IPS-20b (cell line): ENCODE measurements around the gene FARP1.

Experiments used
- H3K27ac ChIP-seq: one replicate; pipeline ENCODE4 v1.5.1; 2013; ENCODE audit warnings: low read length
- H3K27me3 ChIP-seq: 2 replicates; pipeline ENCODE4 v1.6.1; 2013; ENCODE audit warnings: mild to moderate bottlenecking, low read length, inconsistent platforms; ENCODE audit not compliant: insufficient read depth
- H3K36me3 ChIP-seq: 2 replicates; pipeline ENCODE4 v1.6.1; 2013; ENCODE audit warnings: low read depth, mild to moderate bottlenecking, inconsistent platforms, low read length, moderate library complexity; ENCODE audit not compliant: insufficient read depth
- H3K4me1 ChIP-seq: 2 replicates; pipeline ENCODE4 v1.6.1; 2013; ENCODE audit warnings: mild to moderate bottlenecking, control low read depth, inconsistent platforms, low read length, moderate library complexity; ENCODE audit not compliant: insufficient read depth
- H3K4me3 ChIP-seq: 2 replicates; pipeline ENCODE4 v1.5.1; 2013; ENCODE audit warnings: mild to moderate bottlenecking, low read length, inconsistent platforms
- H3K9ac ChIP-seq: 2 replicates; pipeline ENCODE4 v1.6.1; 2013; ENCODE audit warnings: low read depth, mild to moderate bottlenecking, inconsistent platforms, low read length, moderate library complexity
- H3K9me3 ChIP-seq: 2 replicates; pipeline ENCODE4 v1.6.1; 2013; ENCODE audit warnings: mild to moderate bottlenecking, low read depth, low read length, inconsistent platforms; ENCODE audit not compliant: insufficient read depth

Gene FARP1

DNA sequence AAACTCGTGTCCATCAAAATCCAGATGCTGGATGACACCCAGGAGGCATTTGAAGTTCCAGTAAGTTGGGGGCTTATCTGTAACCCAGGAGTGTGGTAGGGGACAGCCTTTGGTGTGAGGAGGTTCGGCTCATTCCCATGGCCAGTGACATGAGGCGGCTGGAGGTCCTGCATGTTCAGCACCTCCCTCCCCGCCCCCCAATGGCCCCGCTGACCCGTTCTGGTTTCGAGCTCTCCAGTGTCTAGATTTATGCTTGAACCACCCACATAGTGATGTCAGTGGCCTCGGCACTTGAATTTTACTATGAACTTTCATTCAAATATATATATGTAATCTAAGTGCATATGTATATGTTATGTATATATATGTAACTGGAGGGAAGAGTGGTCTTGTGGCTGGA is 70.5 kb downstream of the FARP1 start:
- H3K27ac ChIP-seq, result no peak overlapping the region
- no peak overlapping the region for H3K4me3 ChIP-seq
- no peaks in the 10 kb centered on the region for H3K27me3 ChIP-seq
- H3K9me3 ChIP-seq, result peaks cover 9% of the 10 kb centered on the region
- peaks cover 2% of the 10 kb centered on the region for H3K4me1 ChIP-seq
- H3K36me3 ChIP-seq, result peaks cover 42% of the 10 kb centered on the region
- no peak overlapping the region for H3K9ac ChIP-seq

DNA sequence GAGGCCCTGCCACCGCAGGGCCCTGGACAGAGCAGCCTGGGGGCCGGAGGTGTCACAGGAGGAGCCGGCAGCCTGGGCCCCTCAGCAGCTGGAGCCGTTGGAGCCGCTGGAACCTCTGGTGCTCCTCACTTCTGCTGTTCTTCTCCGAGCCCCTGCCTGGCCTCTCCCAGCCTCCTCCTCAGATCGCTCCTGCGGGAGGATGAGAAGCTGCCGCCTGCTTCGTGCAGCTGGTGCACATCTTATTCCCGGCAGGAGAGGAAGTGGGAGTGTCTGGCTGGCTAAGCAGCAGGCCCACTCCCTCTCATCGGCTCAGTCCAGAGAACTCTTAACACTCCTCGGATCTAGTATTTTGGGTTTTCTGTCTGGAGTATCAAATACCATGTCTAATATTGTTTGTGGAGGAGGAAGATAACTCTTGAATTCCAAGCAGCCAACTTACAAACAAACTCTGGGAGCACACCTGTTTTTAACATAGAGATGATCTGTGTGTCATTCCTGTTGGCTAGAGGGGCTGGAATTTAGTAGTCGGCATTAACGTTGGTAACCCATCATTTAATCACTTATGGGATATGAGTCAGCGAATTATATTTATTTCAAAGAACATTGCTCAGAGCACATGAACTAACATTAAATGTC is 71.2 kb downstream of the FARP1 start:
- Histone ChIP-seq H3K27me3 (no peaks in the 10 kb centered on the region), H3K27ac (no peak overlapping the region), H3K36me3 (peaks cover 43% of the 10 kb centered on the region), H3K9ac (no peak overlapping the region), H3K4me1 (peaks cover 2% of the 10 kb centered on the region), H3K4me3 (no peak overlapping the region), H3K9me3 (peaks cover 9% of the 10 kb centered on the region)

DNA sequence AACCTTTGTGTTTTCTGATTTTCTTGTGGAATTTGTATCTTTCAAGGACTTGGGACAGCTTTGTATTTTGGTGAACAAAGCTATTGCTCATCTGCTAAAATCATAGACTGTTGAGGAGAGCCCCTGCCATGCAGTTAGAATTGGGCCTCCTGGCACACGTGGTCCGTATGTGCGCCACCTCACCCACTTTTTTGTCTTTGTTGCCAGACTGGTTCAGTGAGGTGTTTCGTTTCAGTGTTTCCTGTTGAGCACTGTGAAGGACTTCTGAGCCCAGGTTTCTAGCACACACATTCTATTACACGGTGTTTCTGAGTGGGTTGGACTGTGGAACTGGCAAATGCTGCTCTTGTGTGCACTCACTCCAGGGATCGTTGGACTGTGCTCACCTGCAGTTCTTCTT is 71.8 kb downstream of the FARP1 start:
- Histone ChIP-seq H3K36me3 (peaks cover 43% of the 10 kb centered on the region), H3K27me3 (no peaks in the 10 kb centered on the region), H3K9me3 (peaks cover 9% of the 10 kb centered on the region), H3K4me3 (no peak overlapping the region), H3K9ac (no peak overlapping the region), H3K27ac (no peak overlapping the region), H3K4me1 (peaks cover 2% of the 10 kb centered on the region)

DNA sequence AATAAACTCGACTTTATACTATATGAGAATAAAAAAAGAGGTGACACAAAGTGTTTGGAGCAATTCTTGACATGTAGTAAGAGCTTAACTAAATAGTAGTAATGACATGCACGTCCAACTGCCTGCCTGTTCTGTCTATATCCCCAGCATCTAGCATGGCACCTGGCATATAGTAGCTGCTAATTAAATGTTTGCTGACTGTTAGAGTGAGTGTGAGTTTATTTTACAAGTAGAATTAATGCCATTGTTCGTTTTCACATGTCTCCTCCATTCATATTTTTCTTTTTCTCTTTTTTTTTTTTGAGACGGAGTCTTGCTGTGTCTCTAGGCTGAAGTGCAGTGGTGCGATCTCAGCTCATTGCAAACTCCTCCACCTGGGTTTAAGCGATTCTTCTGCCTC is 72.6 kb downstream of the FARP1 start:
- Histone ChIP-seq H3K4me1 (peaks cover 2% of the 10 kb centered on the region), H3K9ac (no peak overlapping the region), H3K9me3 (peaks cover 9% of the 10 kb centered on the region), H3K4me3 (no peak overlapping the region), H3K27me3 (no peaks in the 10 kb centered on the region), H3K27ac (no peak overlapping the region), H3K36me3 (peaks cover 43% of the 10 kb centered on the region)

DNA sequence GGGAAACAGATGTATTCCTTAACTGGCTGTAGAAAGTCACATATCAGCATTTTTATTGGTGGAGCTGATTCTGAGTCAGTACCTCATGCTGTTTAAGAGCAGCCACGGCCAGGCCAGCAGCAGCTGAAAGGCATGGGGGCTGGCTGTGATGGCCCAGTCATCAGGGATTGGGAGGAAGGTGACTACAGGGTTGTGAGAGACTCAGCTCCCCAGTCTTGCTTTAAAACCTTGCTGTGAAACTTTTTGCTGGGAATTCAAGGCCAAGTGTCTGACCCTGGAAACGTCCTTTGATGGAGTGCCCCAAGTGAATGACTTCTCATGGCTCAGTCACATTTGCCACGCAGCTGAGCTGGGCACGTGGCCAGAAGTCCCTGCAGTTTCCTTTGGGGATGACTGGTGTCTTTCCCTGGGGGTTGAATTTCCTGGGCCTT is 73.3 kb downstream of the FARP1 start:
- no peaks in the 10 kb centered on the region for H3K27me3 ChIP-seq
- no peak overlapping the region for H3K4me3 ChIP-seq
- no peak overlapping the region for H3K27ac ChIP-seq
- H3K9ac ChIP-seq, result no peak overlapping the region
- H3K4me1 ChIP-seq, result peaks cover 2% of the 10 kb centered on the region
- H3K36me3 ChIP-seq, result peaks cover 41% of the 10 kb centered on the region
- peaks cover 3% of the 10 kb centered on the region for H3K9me3 ChIP-seq

DNA sequence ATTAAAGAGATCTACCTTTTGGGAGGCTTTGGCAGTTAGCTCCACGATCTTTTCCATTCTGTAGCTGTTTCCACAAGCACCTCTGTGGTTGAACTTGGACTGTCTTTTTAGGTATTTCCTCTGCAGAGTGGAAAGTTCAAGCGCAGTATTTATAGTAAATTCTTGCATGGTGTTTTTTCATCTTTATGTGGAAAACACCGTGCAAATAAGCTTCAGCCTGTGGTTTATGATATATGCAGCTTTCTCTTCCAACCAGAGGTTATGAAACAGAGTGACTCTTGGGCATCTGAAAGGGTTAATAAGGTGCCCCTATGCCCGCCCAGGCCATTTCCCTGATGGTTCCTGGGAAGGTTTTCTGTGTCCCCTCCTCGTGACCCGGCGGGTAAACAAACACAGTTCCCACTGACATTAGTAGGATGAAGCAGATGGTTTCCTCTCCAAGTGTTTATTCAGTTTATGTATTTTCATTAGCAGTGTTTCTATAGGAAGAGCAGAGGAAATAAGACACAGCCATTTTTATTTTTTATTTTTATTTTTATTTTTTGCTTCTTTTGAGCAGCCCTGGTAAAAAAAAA is 73.9 kb downstream of the FARP1 start:
- H3K9me3 ChIP-seq, result no peaks in the 10 kb centered on the region
- H3K9ac ChIP-seq, result no peak overlapping the region
- peaks cover 44% of the 10 kb centered on the region for H3K36me3 ChIP-seq
- no peaks in the 10 kb centered on the region for H3K27me3 ChIP-seq
- no peak overlapping the region for H3K27ac ChIP-seq
- peaks cover 2% of the 10 kb centered on the region for H3K4me1 ChIP-seq
- H3K4me3 ChIP-seq, result no peak overlapping the region

DNA sequence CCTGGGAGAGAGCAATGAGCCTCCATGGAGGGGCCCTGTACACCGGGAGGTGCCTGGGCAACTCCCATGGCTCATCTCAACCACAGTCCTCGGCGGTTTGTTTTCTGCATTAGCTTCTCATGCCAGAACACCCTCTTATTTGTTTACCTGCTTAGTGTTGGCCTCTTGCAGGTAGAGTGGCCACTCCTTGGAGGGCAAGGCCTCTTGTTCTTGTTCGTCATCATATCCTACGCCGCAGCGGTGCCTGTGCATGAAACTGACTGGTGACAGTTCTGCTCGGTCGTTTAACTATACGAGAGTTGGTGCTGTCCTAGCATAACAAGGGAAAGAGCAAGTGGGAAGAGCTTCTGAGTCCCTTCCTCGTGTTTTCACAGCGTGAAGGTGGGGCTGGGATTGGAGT is 74.7 kb downstream of the FARP1 start:
- no peaks in the 10 kb centered on the region for H3K9me3 ChIP-seq
- H3K27me3 ChIP-seq, result no peaks in the 10 kb centered on the region
- H3K27ac ChIP-seq, result no peak overlapping the region
- no peak overlapping the region for H3K4me3 ChIP-seq
- no peak overlapping the region for H3K9ac ChIP-seq
- H3K4me1 ChIP-seq, result peaks cover 2% of the 10 kb centered on the region
- peaks cover 44% of the 10 kb centered on the region for H3K36me3 ChIP-seq

DNA sequence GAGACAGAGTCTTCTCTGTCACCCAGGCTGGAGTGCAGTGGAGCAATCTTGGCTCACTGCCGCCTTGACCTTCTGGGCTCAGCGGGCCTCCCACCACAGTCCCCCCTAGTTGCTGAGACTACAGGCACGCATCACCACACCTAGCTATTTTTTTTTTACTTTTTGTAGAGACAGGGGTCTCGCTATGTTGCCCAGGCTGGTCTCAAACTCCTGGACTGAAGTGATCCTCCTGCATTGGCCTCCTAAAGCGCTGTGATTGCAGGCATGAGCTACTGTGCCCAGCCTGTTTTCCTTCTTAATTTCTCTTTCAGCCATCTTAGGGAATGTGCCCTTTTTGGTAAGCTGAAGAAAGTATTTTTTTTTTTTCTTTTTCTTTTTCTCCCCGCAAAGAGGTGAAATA is 76.8 kb downstream of the FARP1 start:
- Histone ChIP-seq H3K4me3 (no peak overlapping the region), H3K9me3 (no peaks in the 10 kb centered on the region), H3K36me3 (peaks cover 27% of the 10 kb centered on the region), H3K9ac (no peak overlapping the region), H3K27me3 (no peaks in the 10 kb centered on the region), H3K27ac (no peak overlapping the region), H3K4me1 (peaks cover 2% of the 10 kb centered on the region)

DNA sequence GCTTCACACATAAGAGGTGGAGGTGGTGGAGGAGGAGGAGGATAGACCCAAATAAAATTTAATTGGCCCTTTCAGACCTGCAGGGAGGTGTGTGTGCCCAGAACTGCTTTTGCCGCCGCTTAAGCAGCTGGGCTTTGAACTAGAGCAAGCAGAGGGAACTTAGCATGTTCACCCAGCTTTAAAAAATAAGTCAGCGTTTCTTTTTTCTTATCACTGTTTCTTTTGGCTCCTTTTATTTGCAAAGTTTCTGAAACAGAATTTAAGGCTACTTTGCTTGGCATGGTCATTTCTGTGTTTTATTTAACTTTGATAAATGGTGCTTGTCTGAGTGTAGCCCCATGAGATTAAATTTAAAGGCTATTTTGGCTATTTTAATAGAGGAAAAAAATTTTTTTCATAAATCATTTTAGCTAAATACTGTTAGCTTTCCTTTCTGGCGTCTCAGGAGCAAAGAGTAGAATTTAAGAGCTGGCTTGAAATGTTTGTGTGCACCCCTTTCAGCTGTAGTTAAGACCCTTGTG is 77.4 kb downstream of the FARP1 start:
- H3K27ac ChIP-seq, result no peak overlapping the region
- peaks cover 23% of the 10 kb centered on the region for H3K36me3 ChIP-seq
- H3K4me1 ChIP-seq, result peaks cover 2% of the 10 kb centered on the region; the same call in 1 of the 2 replicates
- H3K4me3 ChIP-seq, result no peak overlapping the region
- H3K27me3 ChIP-seq, result no peaks in the 10 kb centered on the region
- no peaks in the 10 kb centered on the region for H3K9me3 ChIP-seq
- H3K9ac ChIP-seq, result no peak overlapping the region

DNA sequence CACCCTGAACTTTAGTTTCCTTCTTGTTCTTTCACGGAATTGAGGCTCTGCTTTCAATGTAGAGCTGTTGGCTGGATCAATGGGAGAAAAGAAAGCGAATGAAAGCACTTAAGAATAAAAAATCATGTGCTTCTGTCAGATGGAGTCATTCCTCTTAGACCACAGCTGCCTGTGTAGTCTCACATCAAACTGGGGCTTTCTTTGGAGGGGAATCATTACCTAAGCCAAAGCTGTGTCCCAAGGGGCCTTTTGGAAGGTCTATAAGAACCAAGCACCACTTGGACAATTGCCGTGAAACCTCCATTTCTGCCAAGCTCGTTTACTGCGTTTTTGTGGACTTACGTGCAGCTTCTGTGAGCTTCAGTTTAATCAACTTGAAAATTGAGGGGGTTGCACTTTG is 78.3 kb downstream of the FARP1 start:
- H3K36me3 ChIP-seq, result peaks cover 14% of the 10 kb centered on the region
- no peak overlapping the region for H3K9ac ChIP-seq
- H3K4me1 ChIP-seq, result peaks cover 2% of the 10 kb centered on the region; the same call in 1 of the 2 replicates
- H3K9me3 ChIP-seq, result no peaks in the 10 kb centered on the region
- no peak overlapping the region for H3K4me3 ChIP-seq
- H3K27ac ChIP-seq, result no peak overlapping the region
- H3K27me3 ChIP-seq, result no peaks in the 10 kb centered on the region

DNA sequence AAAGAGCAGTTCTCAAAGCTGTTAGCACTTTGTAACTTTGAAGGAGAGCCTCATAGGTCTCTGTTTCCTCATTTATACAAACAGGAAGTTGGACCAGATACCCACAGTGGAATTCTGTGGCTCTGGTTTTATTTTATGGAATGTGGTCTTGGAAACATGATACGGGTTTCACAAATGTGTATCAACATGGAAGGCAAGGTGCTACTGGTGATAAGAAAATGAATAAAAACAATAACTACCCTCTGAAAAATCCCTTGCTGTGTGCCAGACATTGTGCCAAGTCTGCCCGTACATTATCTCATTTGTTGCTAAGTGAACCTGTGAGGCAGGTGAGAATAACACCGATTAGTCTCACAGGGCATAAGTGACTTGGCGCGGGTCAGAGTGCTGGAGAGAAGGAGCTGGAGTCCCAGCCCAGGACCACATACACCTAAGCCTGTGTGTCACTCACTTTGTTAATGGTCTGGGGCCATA is 79.2 kb downstream of the FARP1 start:
- H3K9ac ChIP-seq, result no peak overlapping the region
- no peak overlapping the region for H3K4me3 ChIP-seq
- H3K36me3 ChIP-seq, result peaks cover 13% of the 10 kb centered on the region
- H3K9me3 ChIP-seq, result no peaks in the 10 kb centered on the region
- H3K27me3 ChIP-seq, result no peaks in the 10 kb centered on the region
- no peak overlapping the region for H3K27ac ChIP-seq
- H3K4me1 ChIP-seq, result no peaks in the 10 kb centered on the region

DNA sequence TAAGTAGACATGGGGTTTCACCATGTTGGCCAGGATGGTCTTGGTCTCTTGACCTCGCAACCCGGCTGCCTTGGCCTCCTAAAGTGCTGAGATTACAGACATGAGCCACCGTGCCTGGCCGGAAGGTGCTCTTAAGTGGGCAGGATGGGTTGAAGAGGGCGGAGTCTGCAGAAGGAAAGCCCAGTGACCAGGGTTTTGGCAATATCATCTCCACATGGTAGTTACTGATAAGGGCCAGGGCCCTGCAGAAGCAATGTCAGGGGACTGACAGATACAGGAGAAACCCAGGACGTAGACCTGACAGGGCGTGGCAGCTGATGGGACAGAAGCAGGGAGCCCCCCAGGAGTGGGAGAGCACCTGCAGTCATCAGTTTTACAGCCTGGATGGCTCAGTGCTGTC is 79.9 kb downstream of the FARP1 start:
- Histone ChIP-seq H3K36me3 (peaks cover 11% of the 10 kb centered on the region), H3K27ac (no peak overlapping the region)

More for the DNA sequence above, 79.9 kb downstream of the FARP1 start:
- Histone ChIP-seq H3K27me3 (no peaks in the 10 kb centered on the region), H3K4me1 (no peaks in the 10 kb centered on the region), H3K9ac (no peak overlapping the region), H3K4me3 (no peak overlapping the region), H3K9me3 (no peaks in the 10 kb centered on the region)
